BE2C (cell line): ENCODE measurements around the gene TMTC2.

Experiments
- DNase-seq: peaks from one replicate; pipeline ENCODE4 v3.0.0-alpha.2; 2020
- H3K27me3 ChIP-seq: fragments of 250-450 bp; sonication (Bioruptor Pico); 2 replicates; pipeline ENCODE4 v1.5.1; 2020; ENCODE audit warnings: mild to moderate bottlenecking
- H3K36me3 ChIP-seq: fragments of 250-450 bp; sonication (Bioruptor Pico); 2 replicates; pipeline ENCODE4 v1.5.1; 2020; ENCODE audit warnings: mild to moderate bottlenecking
- H3K4me1 ChIP-seq: fragments of 250-450 bp; sonication (Bioruptor Pico); 2 replicates; pipeline ENCODE4 v1.5.1; 2020
- H3K4me3 ChIP-seq: 2 replicates; pipeline ENCODE4 v1.5.1; 2011; ENCODE audit warnings: low read depth, low read length
- H3K9me3 ChIP-seq: fragments of 250-450 bp; sonication (Bioruptor Pico); 2 replicates; pipeline ENCODE4 v1.5.1; 2020
- CTCF ChIP-seq: IDR thresholded peaks from 2 replicates; pipeline ENCODE4 v1.5.1; 2012; ENCODE audit warnings: mild to moderate bottlenecking, low read depth, low read length

The TMTC2 gene

GRCh38 chr12:82810568-82810967 is 123.9 kb downstream of the TMTC2 start:
- no peak for TF ChIP-seq CTCF
- no peak for DNase-seq
- Histone ChIP-seq H3K4me3 (no peak overlapping the region), H3K36me3 (no peaks in the 10 kb centered on the region; the same call in 1 of the 2 replicates), H3K4me1 (no peaks in the 10 kb centered on the region; the same call in 1 of the 2 replicates), H3K27me3 (no peaks in the 10 kb centered on the region), H3K9me3 (no peaks in the 10 kb centered on the region)

GRCh38 chr12:82817368-82817767 is 130.7 kb downstream of the TMTC2 start:
- DNase-seq = no peak
- H3K27me3 ChIP-seq = no peaks in the 10 kb centered on the region
- TF ChIP-seq CTCF = no peak
- no peak overlapping the region for H3K4me3 ChIP-seq
- no peaks in the 10 kb centered on the region for H3K9me3 ChIP-seq
- H3K36me3 ChIP-seq = no peaks in the 10 kb centered on the region
- H3K4me1 ChIP-seq = no peaks in the 10 kb centered on the region; the same call in 1 of the 2 replicates

GRCh38 chr12:82818271-82819035 is 131.7 kb downstream of the TMTC2 start:
- H3K27me3 ChIP-seq = no peaks in the 10 kb centered on the region
- no peak for DNase-seq
- no peaks in the 10 kb centered on the region for H3K9me3 ChIP-seq
- TF ChIP-seq CTCF = no peak
- no peak overlapping the region for H3K4me3 ChIP-seq
- no peaks in the 10 kb centered on the region for H3K36me3 ChIP-seq
- H3K4me1 ChIP-seq = no peaks in the 10 kb centered on the region; the same call in 1 of the 2 replicates

GRCh38 chr12:82826505-82826904 is 139.8 kb downstream of the TMTC2 start:
- no peaks in the 10 kb centered on the region for H3K9me3 ChIP-seq
- H3K36me3 ChIP-seq = no peaks in the 10 kb centered on the region
- H3K27me3 ChIP-seq = no peaks in the 10 kb centered on the region
- no peak for TF ChIP-seq CTCF
- no peaks in the 10 kb centered on the region for H3K4me1 ChIP-seq
- no peak overlapping the region for H3K4me3 ChIP-seq
- DNase-seq = no peak

GRCh38 chr12:82832096-82832495 is 145.4 kb downstream of the TMTC2 start:
- H3K9me3 ChIP-seq = no peaks in the 10 kb centered on the region
- no peaks in the 10 kb centered on the region for H3K27me3 ChIP-seq
- H3K4me1 ChIP-seq = peaks cover 2% of the 10 kb centered on the region; the same call in 1 of the 2 replicates
- no peak for DNase-seq
- no peak for TF ChIP-seq CTCF
- no peak overlapping the region for H3K4me3 ChIP-seq
- H3K36me3 ChIP-seq = no peaks in the 10 kb centered on the region

- Histone ChIP-seq H3K4me3 (no peak overlapping the region), H3K36me3 (no peaks in the 10 kb centered on the region), H3K9me3 (no peaks in the 10 kb centered on the region), H3K4me1 (peaks cover 7% of the 10 kb centered on the region; the same call in 1 of the 2 replicates), H3K27me3 (no peaks in the 10 kb centered on the region)
- no peak for DNase-seq
- TF ChIP-seq CTCF = no peak
These were observed 146.3 kb downstream of the TMTC2 start for GRCh38 chr12:82832981-82833380.
